NCI-H510A (cell line): ENCODE data around the gene FEV.

Experiments
- DNase-seq: peaks from one replicate; lab custom pipeline; 2025; lab: John Stamatoyannopoulos, UW

Gene FEV

DNA sequence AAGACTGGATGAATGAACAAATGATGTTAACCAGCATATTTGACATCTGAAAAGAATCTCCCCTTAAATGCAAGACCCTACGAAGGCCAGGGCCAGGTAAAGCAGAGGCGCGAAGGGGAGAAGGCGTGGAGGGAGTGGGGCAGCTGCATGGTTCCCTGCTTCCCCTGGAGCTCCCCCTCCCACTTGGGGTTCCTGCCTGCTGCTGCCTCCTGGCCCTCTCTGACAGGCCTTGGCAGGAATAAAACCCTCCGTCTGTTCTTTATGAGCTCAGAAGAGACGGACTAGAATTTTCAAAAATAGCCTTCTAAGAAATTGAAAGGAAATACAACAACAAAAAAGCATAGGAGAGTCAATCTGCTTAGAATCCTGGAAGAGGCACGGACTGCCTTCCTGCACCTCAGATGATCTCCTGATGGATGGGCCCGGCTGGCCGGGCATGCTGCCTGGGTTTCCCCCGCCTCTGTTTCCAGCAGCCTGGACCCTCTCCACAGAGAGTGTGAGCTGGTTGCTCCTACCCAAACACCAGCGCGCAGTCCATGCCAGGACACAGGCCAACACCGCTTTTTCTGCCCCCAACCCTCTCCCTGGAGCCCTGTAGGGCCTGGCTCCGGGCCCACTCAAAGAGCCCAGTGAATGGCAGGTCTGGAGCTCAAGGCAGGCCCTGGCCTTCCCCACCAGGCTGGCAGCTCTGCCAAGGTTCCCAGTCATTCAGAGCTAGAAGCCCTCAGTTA lies 32.4 kb upstream of the FEV start:
- DNase-seq: no peak

- no peak for DNase-seq
Measured at GRCh38 chr2:219016721-219017120, 31.7 kb upstream of the FEV start.

- DNase-seq: no peak
Measured at GRCh38 chr2:219010873-219011272, 25.9 kb upstream of the FEV start.

- peak; percentile 10 for DNase-seq
Measured at GRCh38 chr2:219010162-219010756, 25.3 kb upstream of the FEV start.

GRCh38 chr2:219009294-219009693 lies 24.3 kb upstream of the FEV start:
- no peak for DNase-seq

GRCh38 chr2:219003979-219004378 lies 19.0 kb upstream of the FEV start:
- no peak for DNase-seq

DNA sequence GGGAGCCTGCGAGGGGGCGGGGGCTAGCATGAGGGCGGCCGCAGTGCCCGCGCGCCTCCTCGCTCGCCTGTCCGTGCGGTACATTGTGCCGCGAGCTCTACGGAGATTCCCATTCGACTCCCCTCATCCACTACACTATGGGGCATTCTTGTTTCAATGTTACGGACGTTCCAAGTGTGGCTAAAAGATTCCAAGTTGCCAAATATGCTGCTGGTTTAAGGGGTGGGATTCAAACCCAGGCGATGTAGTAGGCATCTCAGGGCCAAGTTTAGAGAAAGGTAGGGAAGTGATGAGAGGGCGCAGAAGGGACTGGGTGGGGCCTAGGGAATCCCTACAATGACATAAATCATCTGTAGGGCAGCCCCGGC lies 18.3 kb upstream of the FEV start:
- DNase-seq: peak; percentile 55

DNA sequence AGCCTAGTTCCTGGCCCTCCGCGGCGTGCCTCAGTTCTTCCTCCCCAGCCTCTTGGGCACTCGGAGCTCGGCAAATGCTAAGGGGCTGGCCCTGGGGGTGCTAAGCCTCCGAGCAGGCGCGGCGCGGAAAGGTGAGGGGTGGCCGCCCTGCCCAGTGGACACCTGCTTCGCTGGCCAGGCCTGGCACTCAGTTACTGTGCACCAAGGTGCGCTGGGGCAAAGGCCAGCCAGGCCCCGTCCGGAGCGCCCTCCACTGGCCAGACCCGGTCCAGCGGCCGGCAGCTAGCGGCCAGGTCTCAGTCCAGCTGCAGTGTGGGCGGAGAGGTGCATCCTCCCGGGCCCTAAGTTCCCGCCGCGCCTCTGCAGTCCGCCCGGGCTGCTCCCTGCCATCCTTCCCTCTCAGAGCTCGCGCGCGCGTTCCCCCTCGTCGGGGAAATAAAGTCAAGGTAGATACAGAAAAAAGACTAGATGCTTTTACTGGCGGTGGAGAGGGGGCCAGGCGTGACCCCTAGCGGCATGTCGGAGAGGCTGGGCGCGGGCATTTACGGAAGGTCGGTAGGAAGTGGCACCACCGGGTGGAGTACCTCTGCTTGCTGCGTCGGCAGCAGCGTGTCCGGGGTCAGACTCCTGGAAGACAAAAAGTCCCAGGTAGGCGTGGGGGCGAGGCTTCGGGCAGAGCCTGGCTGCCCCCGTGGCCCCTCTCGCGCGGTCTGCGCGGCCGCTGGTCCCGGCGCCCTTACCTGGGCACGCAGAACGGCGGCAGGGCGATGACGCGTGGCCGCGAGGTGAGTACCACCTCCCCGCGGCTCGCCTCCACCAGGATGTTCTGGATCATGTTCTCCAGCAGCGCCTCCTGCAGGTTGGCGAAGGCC lies 17.6 kb upstream of the FEV start:
- peak; percentile 84 for DNase-seq

DNA sequence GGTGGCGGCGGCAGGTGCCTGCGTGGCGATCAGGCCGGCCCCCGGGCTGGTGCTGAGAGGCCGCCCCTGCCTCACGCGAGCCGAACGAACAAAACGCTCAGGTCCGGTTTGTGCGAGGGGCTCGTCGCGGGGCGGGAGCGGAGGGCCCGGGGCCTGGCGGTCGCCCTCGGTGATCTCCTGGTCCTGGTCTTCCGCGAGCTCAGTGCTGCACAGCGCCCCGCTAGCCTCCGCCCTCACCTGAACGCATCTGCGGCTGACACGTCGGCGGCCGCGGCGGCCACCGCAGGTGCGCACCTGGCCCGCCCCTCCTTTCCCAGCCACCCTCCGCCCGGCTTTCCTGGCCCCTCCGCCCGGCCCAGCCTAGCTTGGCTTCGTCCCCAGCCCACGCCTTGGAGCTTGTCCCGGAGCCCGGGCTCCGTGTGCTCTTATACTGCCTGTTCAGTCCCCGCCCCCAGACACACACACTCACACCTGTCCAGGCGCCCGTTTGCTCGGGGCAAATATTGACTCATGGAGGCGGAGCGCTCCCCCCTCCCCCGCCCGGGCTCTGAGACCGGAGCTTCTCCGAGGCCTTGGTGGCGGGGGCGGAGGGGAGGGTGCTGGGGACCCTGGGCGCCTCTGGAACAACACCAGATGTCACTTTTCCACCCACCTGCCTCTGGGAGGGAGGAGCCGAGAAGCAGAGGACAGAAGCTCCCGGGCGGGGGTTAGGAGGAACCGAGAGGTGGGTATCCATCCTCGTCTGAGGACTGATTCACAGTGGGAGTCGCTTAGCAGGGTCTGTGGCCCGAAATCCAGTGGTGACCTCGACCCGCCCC lies 16.8 kb upstream of the FEV start:
- peak; percentile 98 for DNase-seq

DNA sequence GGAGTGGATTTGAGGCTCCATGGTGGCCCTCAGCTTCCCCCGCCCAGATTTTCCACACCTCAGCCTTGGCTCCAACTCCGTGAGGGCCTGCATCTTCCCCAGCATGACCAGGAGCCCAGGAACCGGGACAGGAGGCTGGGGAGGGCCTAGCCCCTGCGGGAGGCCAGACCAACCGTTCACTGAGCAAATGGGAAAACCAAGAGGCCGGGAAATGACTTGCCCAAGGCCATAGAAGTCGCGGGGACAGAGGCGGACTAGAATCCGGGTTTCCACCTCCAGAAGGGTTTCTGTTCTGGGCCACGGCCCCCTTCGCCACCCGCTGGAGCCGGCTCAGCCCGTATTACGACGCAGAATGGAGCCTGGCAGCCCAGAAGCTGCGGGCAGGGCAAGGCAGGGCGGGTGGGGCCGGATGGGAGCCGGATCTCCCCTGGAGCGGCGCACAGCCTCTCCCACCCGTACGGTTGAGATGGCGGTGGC lies 16.2 kb upstream of the FEV start:
- DNase-seq: no peak

DNA sequence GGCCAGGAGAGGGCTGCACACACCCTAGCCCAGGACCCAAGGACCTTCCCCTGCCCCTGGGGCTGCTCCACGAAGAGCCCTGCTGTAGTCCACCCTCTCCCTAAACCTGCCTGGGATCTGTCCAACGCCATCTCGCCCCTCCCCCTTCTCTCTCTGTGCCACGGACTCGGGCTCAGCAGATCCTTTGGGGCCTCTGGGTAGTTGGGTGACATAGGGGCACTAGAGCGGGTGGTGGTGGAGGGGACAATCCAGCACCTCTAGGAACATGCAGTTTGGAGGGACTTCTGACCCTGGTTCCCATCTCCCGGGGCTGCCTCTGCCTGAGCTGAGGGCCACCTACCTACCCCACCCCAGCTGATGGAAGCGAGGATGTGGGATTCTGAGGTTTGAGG lies 15.6 kb upstream of the FEV start:
- DNase-seq: no peak

DNA sequence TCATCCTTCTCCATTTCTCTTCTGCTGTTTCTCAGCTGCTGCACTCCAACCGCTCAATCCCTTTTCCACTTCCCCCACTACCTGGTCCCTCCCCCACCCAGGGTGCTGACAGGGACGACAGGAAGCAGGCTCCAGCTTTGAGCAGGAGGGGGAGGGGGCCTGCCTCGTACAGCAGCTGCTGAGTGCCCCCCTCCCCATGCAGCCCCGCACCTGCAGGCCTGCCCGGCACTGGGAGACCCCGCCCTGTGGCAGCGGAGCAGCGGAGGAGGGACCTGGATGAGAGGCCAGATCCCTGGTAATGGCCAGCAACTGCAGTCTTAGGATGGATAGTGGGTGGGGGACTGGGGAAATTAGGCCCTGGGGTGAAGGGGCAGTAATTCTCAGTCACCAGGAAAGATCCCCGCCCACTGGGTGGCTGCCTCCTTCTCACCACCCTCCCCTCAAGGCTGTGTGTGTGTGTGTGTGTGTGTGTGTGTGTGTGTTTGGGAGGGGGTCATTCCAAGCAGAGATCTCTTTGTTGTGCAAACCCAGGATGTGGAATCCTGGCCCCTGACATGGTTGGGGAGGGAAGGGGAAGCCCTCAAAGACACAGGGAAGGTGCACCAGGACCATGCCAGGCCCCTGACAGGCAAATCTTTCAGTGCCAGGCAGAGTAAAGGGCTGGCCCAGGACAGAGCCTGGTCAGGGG lies 15.0 kb upstream of the FEV start:
- peak; percentile 98 for DNase-seq

GRCh38 chr2:218999021-218999880 lies 14.3 kb upstream of the FEV start:
- peak; percentile 27 for DNase-seq

GRCh38 chr2:218998414-218999002 lies 13.5 kb upstream of the FEV start:
- DNase-seq: peak; percentile 52

DNA sequence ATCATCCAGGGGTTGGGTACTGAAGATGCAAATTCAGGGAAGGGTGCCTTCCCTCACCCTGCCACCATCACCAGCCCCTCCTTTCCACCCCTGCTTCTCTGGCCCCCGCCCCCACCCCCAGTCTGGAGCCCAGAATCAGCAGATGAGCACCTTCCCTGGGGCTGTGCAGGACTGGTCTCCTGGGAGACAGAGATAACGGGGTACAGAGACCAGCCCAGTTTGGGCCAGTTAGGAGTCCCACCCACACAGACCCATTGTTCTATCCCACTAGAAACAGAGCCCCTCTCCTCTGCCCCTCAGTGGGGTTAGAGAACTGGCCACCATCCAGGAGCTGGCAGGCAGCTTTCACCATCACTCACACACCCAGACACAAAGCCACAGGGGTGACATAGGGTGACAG lies 12.7 kb upstream of the FEV start:
- DNase-seq: peak; percentile 22

GRCh38 chr2:218996937-218997336 lies 12.0 kb upstream of the FEV start:
- DNase-seq: peak; percentile 83

- DNase-seq: peak; percentile 87
Measured at GRCh38 chr2:218995972-218996711, 11.2 kb upstream of the FEV start.

DNA sequence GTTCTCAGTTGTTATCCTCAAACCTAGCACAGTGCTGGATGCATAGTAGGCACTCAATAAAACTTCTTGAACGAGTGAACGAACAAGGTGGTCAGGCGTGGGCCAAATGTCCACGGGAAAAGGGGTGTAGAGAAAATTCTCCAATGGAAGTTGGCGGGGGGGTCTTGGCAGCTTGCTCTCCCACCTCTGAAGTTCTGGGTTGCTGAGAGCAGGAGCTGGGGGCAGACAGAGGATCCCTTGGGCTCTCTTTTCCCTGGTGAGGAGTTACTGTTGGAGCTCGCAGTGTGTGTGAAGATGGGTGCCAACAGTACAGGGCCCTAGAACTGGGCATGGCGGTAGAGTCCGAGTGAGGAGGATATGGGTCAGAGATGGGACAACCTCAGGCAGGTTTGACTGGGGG lies 10.6 kb upstream of the FEV start:
- no peak for DNase-seq
